ENCODE data around the gene EDEM2.
A peak's percentile ranks its signal among the peaks of the same experiment; 100 is the strongest.
"Not testable (repeated sequence)": the region's sequence is repeated elsewhere in the genome, so short reads cannot be mapped to it uniquely, and the experiment has no call there.

The EDEM2 gene

GRCh38 chr20:35125753-35126152, 21.4 kb downstream of the EDEM2 start:
- no peak for DNase-seq

DNA sequence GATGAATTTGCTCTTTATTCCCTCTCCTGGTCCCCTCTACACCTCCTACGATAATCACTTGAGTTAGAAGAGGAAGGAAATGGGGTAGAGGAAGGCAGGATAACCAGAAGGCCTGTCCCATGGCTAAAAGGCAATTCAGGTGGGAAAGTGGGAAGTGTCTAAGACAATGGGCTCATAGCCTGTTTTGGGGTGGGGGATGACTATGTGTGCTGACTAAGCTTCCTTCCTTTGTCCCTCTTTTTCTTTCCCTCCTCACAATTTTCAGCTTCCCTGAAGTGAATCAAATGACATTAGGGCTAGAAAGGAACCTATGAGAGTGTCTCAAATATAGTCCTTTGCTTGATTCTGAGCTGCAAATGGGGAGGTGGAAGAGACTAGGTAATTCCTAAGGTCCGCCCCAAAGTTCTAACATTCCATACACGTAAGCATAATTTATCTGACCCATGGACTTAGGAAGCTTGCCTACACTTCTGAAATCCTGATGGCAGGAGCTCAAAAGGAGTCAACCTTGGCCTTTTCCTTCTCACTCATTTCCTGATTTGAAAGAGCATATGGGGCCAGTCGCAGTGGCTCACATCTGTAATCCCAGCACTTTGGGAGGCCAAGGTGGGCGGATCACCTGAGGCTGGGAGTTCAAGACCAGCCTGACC, 24.3 kb downstream of the EDEM2 start:
- DNase-seq, result no peak

GRCh38 chr20:35121186-35121585, 25.9 kb downstream of the EDEM2 start:
- no peak for DNase-seq

- DNase-seq, result no peak
These were observed 27.0 kb downstream of the EDEM2 start for GRCh38 chr20:35120012-35120701.

DNA sequence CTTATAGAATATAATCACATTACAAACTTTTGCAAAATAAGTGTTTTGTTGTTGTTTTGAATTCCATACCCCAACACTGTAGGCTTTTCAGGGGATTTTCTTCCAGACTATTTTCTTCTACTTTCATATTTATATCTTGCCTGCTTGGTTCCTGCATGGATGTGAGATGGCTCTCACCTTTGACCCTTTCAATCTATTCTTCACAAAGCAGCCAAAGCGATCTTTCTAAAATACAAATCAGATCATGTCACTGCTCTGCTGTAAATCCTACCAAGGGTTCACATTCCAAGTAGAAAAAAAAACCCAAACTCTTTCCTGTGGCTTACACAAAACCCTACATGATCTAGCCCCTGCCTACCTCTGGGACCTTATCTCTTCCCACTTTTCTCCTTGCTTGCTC, 29.5 kb downstream of the EDEM2 start:
- no peak for DNase-seq

- no peak for DNase-seq
These were observed 29.9 kb downstream of the EDEM2 start for GRCh38 chr20:35117196-35117595.

DNA sequence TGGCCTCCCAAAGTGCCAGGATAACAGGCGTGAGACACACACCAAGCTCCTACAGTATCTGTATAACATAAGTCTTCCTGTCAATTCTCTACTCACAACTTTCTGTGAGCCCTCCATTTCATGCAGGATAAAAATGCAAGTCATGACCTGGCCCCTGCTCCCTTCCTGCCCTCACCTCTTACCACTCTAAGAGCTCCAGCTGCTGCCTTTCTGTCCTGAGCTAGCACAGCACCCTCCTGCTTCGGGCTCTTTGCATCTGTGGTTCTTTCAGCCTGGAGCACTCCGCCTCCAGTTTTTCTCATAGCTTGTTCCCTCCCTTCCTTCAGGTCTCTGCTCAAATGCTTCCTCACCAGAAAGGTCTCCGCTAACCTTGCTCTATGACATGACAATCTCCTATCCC, 30.9 kb downstream of the EDEM2 start:
- DNase-seq, result no peak

DNA sequence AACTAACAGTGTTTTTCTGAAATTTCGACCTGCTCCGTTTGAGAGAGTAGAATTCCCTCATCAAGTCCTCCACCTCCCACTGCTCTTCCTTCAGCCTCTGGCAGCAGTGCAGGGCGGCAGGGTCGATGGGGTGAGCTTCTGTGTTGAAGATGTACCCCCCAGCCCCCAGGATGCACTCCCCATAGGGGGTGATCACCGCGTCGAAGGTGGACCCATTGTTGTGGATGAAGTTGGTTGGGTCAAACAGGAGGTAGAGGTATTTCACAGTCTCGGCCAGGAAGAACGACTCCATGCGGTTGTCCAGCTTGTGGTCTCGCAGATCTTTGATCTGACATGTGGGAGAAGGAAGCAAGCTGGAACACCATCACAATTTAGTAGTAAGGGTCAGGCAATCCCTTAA, 31.5 kb downstream of the EDEM2 start:
- DNase-seq, result no peak

GRCh38 chr20:35112276-35112675, 34.9 kb downstream of the EDEM2 start:
- DNase-seq, result not testable (repeated sequence)

- DNase-seq, result no peak
These were observed 35.8 kb downstream of the EDEM2 start for GRCh38 chr20:35111141-35111888.

GRCh38 chr20:35108921-35109320, 38.2 kb downstream of the EDEM2 start:
- DNase-seq, result no peak

- no peak for DNase-seq
These were observed 40.2 kb downstream of the EDEM2 start for GRCh38 chr20:35106827-35107380.

GRCh38 chr20:35104685-35105295, 42.3 kb downstream of the EDEM2 start:
- DNase-seq, result no peak

- DNase-seq, result no peak
These were observed 45.5 kb downstream of the EDEM2 start for GRCh38 chr20:35101620-35102019.

GRCh38 chr20:35093267-35093884, 53.8 kb downstream of the EDEM2 start:
- no peak for DNase-seq

- peak; percentile 80 to 95 for DNase-seq
These were observed 54.4 kb downstream of the EDEM2 start, which contains the start of gene TRPC4AP for GRCh38 chr20:35092524-35093266. TSS of gene TRPC4AP (minus strand) at chr20:35092807. CDS start at chr20:35092781, 26 bp downstream.

DNA sequence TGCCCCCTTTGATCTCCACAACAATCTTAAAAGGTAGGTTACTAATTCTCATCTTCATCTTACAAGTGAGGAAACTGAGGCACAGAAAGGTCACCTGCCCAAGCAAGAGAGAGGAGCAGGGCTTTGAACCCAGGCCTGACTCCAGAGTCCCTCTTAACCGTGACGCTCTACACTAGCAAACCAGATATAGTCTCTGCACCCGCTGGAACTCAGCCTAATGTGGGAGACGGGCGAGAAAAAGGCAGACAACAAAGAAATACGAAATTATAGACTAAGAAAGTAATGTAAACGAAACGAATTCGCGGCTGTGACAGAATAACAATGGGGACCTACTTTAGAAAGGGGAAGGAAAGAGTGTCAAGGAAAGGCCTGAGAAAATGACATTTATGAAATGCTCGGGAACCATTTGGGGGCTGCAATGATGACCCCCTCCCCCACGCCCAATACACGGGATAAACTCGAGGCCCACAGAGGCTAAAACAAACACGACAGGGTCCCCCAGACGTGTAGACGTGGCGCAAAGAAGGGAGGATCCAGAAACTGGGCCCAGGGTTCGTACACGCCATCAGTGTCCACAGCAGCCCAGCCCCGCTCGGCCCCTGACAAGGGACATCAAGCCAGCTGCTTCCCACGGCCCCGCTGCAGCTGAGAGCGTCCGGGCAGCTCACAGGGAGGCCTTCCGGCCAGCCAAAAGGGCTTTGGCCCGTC, 55.2 kb downstream of the EDEM2 start:
- peak in 1 of 2 experiments; percentile 15 for DNase-seq

GRCh38 chr20:35088231-35089145, 58.6 kb downstream of the EDEM2 start:
- no peak for DNase-seq

DNA sequence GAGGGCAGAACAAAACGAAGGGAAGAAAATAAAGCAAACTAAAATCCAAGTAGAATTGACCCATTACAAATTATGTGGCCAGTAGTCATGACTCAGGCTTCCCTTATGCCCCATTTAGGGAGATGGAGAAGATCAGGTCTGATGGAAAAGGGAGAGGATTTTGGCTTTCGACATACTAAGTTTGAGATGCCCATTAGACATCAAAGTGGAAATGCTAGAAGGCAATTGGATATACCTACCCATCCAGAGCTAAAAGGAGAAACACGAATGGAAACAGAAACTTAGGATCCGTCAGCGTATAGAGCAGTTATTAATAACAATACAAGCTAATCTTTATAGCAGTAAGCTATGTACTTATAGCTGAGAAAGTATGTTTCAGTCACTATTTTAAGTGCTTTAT, 59.3 kb downstream of the EDEM2 start:
- no peak for DNase-seq

GRCh38 chr20:35087355-35087754, 59.8 kb downstream of the EDEM2 start:
- DNase-seq, result no peak
